H1 (cell line): ENCODE data around the gene CKLF. TPM values are rescaled to one million over a fixed set of nuclear protein-coding genes. Genes with fewer than 3 reads are reported as not detected.

Experiments used
- CTCF ChIA-PET: fragments of 300-600 bp; sonication (Branson Sonifier 250); formaldehyde crosslinking; loops from one replicate; lab custom pipeline; 2021; ENCODE audit not compliant: partially characterized antibody; lab: Charles Lee
- POLR2A ChIA-PET: fragments of 300-600 bp; sonication (Branson Sonifier 250); formaldehyde crosslinking; loops from one replicate; lab custom pipeline; 2021; ENCODE audit warnings: inconsistent platforms; ENCODE audit not compliant: partially characterized antibody; lab: Charles Lee
- DNase-seq, 2 experiments: peaks; one replicate each; pipeline versions ENCODE4 v3.0.0 to v3.0.0-alpha.2; 2010 to 2022; ENCODE audit warnings: low spot score in 2 of 2, low read depth in 1 of 2, mixed read lengths in 1 of 2
- FAIRE-seq: peaks from 2 replicates; lab custom pipeline; 2011; peaks lifted over from hg19 to GRCh38; lab: Jason Lieb, UNC
- H2AFZ ChIP-seq: 2 replicates; pipeline ENCODE4 v1.8.1; 2012; ENCODE audit warnings: low read length, inconsistent platforms
- H2AK5ac ChIP-seq: 2 replicates; pipeline ENCODE4 v1.6.1; 2013; ENCODE audit warnings: low read depth, low read length
- H2BK120ac ChIP-seq: replicated peaks from 2 replicates; pipeline ENCODE3; 2013; ENCODE audit warnings: low read depth, low read length, inconsistent platforms
- H2BK12ac ChIP-seq: 2 replicates; pipeline ENCODE4 v1.6.1; 2013; ENCODE audit warnings: low read depth, low read length
- H2BK15ac ChIP-seq: 2 replicates; pipeline ENCODE4 v1.6.1; 2013; ENCODE audit warnings: low read length
- H2BK20ac ChIP-seq: 2 replicates; pipeline ENCODE4 v1.6.1; 2013; ENCODE audit warnings: low read length
- H2BK5ac ChIP-seq: 2 replicates; pipeline ENCODE4 v1.6.1; 2013; ENCODE audit warnings: low read depth, low read length
- H3K14ac ChIP-seq: 2 replicates; pipeline ENCODE4 v1.6.1; 2013; ENCODE audit warnings: inconsistent platforms; ENCODE audit not compliant: insufficient read length
- H3K18ac ChIP-seq: 2 replicates; pipeline ENCODE4 v1.6.1; 2013; ENCODE audit warnings: low read length; ENCODE audit errors: extremely low read depth
- H3K23ac ChIP-seq: 2 replicates; pipeline ENCODE4 v1.6.1; 2013; ENCODE audit warnings: inconsistent platforms; ENCODE audit not compliant: insufficient read length
- H3K23me2 ChIP-seq: 2 replicates; pipeline ENCODE4 v1.6.1; 2013; ENCODE audit warnings: low read depth, low read length
- H3K27ac ChIP-seq: 2 replicates; pipeline ENCODE4 v1.6.1; 2011; ENCODE audit warnings: low read depth, low read length, inconsistent platforms
- H3K27me3 ChIP-seq, 4 experiments: replicated peaks in 1 of 4; 1 replicate in 1 of 4; 2 replicates in 3 of 4; pipeline versions ENCODE4 v1.6.1 to v1.8.1; 2011 to 2013; ENCODE audit warnings: low read length in 3 of 4, mild to moderate bottlenecking in 3 of 4, inconsistent platforms in 2 of 4, mixed read lengths in 2 of 4, moderate library complexity in 1 of 4; ENCODE audit not compliant: control insufficient read depth in 3 of 4, insufficient read depth in 3 of 4; ENCODE audit errors: extremely low read depth in 1 of 4
- H3K36me3 ChIP-seq, 4 experiments: 2 replicates each; pipeline versions ENCODE4 v1.6.1 to v1.8.1; 2011 to 2013; ENCODE audit warnings: mild to moderate bottlenecking in 4 of 4, low read length in 3 of 4, moderate library complexity in 2 of 4, control low read depth in 1 of 4, inconsistent platforms in 1 of 4; ENCODE audit not compliant: insufficient read depth in 4 of 4, control insufficient read depth in 2 of 4
- H3K4ac ChIP-seq: replicated peaks from 2 replicates; pipeline ENCODE3; 2013; ENCODE audit warnings: low read length, low read depth, mixed read lengths, inconsistent platforms; ENCODE audit not compliant: insufficient read length
- H3K4me1 ChIP-seq, 4 experiments: replicated peaks in 1 of 4; 1 replicate in 1 of 4; 2 replicates in 3 of 4; pipeline versions ENCODE4 v1.6.1 to v1.8.1; 2011 to 2013; ENCODE audit warnings: low read length in 3 of 4, inconsistent platforms in 2 of 4, mixed read lengths in 1 of 4; ENCODE audit not compliant: insufficient read depth in 4 of 4, control insufficient read depth in 3 of 4
- H3K4me2 ChIP-seq, 2 experiments: 2 replicates each; pipeline versions ENCODE4 v1.6.1 to v1.8.1; 2011 to 2013; ENCODE audit warnings: low read depth in 2 of 2, low read length in 2 of 2, control low read depth in 1 of 2, inconsistent platforms in 1 of 2, mild to moderate bottlenecking in 1 of 2; ENCODE audit not compliant: insufficient read depth in 1 of 2
- H3K4me3 ChIP-seq, 4 experiments: fragments of 200-600, 300-600 bp in 1 of 4; sonication (generic), shearing (Covaris generic), sonication (Bioruptor Twin) in 1 of 4; 2 replicates each; pipeline versions ENCODE4 v1.5.1 to v1.8.1; 2011 to 2016; ENCODE audit warnings: low read length in 4 of 4, low read depth in 3 of 4, control low read depth in 2 of 4, inconsistent platforms in 2 of 4, mild to moderate bottlenecking in 2 of 4, mixed read lengths in 1 of 4, moderate library complexity in 1 of 4; ENCODE audit not compliant: insufficient read depth in 2 of 4; ENCODE audit errors: extremely low read depth in 1 of 4
- H3K56ac ChIP-seq: replicated peaks from 2 replicates; pipeline ENCODE3; 2013; ENCODE audit warnings: low read depth, mild to moderate bottlenecking, mixed read lengths, low read length, inconsistent platforms; ENCODE audit not compliant: insufficient read length
- H3K79me1 ChIP-seq: 2 replicates; pipeline ENCODE4 v1.6.1; 2013; ENCODE audit warnings: low read depth, low read length, control low read depth
- H3K79me2 ChIP-seq, 2 experiments: 2 replicates each; pipeline versions ENCODE4 v1.6.1 to v1.8.1; 2012 to 2013; ENCODE audit warnings: low read length in 2 of 2, mild to moderate bottlenecking in 2 of 2, inconsistent platforms in 1 of 2; ENCODE audit not compliant: insufficient read depth in 2 of 2, control insufficient read depth in 1 of 2
- H3K9ac ChIP-seq, 4 experiments: replicated peaks in 1 of 4; 1 replicate in 1 of 4; 2 replicates in 3 of 4; pipeline versions ENCODE4 v1.6.1 to v1.8.1; 2011 to 2013; ENCODE audit warnings: low read depth in 3 of 4, low read length in 3 of 4, control low read depth in 2 of 4, mild to moderate bottlenecking in 2 of 4, moderate library complexity in 2 of 4, inconsistent platforms in 1 of 4; ENCODE audit errors: extremely low read depth in 1 of 4
- H3K9me3 ChIP-seq, 2 experiments: 2 replicates each; pipeline versions ENCODE4 v1.6.1 to v1.8.1; 2012 to 2013; ENCODE audit warnings: mild to moderate bottlenecking in 2 of 2, moderate library complexity in 2 of 2, control low read depth in 1 of 2, inconsistent platforms in 1 of 2, low read depth in 1 of 2, low read length in 1 of 2, mixed read lengths in 1 of 2; ENCODE audit not compliant: insufficient read depth in 2 of 2
- H4K20me1 ChIP-seq, 2 experiments: replicated peaks in 1 of 2; 2 replicates each; pipeline versions ENCODE3 to v1.8.1; 2011 to 2013; ENCODE audit warnings: inconsistent platforms in 2 of 2, low read length in 2 of 2, mild to moderate bottlenecking in 1 of 2; ENCODE audit not compliant: insufficient read depth in 2 of 2, control insufficient read depth in 1 of 2
- H4K5ac ChIP-seq: 2 replicates; pipeline ENCODE4 v1.6.1; 2013; ENCODE audit warnings: low read length, low read depth, mixed read lengths, inconsistent platforms; ENCODE audit not compliant: insufficient read length
- H4K8ac ChIP-seq: 2 replicates; pipeline ENCODE4 v1.8.0; 2013; ENCODE audit warnings: mild to moderate bottlenecking, moderate library complexity, low read length, inconsistent platforms; ENCODE audit not compliant: insufficient read depth; ENCODE audit errors: extremely low read depth
- H4K91ac ChIP-seq: replicated peaks from 2 replicates; pipeline ENCODE3; 2013; ENCODE audit warnings: low read length, mixed read lengths, inconsistent platforms; ENCODE audit not compliant: insufficient read length
- WGBS, 2 experiments: shearing (Covaris generic) in 1 of 2; methylation state at CpG; one replicate each; pipeline versions ENCODE4 v1.1.6 to v1.1.7; 2013 to 2015; ENCODE audit warnings: low lambda C conversion rate in 2 of 2, mixed read lengths in 2 of 2, inconsistent platforms in 1 of 2, low coverage in 1 of 2, missing lambda C conversion rate in 1 of 2; ENCODE audit not compliant: insufficient replicate concordance in 2 of 2, insufficient coverage in 1 of 2, insufficient read length in 1 of 2; ENCODE audit errors: extremely low coverage in 1 of 2, missing lambda C conversion rate in 1 of 2; 5-methylcytosine and 5-hydroxymethylcytosine counted together
- polyA plus RNA-seq, 7 experiments: library from polyadenylated mRNA; depleted of rRNA in 3 of 7; stranded (reverse) in 5 of 7; unstranded in 2 of 7; fragments of >200 nt in 5 of 7; fragments of 200-250 nt in 2 of 7; gene quantifications; 1 replicate in 5 of 7; 2 replicates in 1 of 7; 4 replicates in 1 of 7; pipeline versions ENCODE4 v1.2.1 to v1.2.3, GENCODE V29; 2011 to 2013; ENCODE audit warnings: missing spikeins in 2 of 7, mixed read lengths in 2 of 7
- total RNA-seq: library from RNA; stranded (reverse); fragmentation: NEBNext Ultra II Directional; extraction: Animal tissue kit (Norgen Biotek cat#: 25700); gene quantifications from 2 replicates; pipeline ENCODE4 v1.2.1, GENCODE V29; 2021
- TF ChIP-seq, protein P1 (sequence below): IDR thresholded peaks from 2 replicates; pipeline ENCODE4 v1.6.1; 2011; ENCODE audit warnings: low read depth, mild to moderate bottlenecking, low read length; ENCODE audit not compliant: insufficient read depth
- TF ChIP-seq, protein P2 (sequence below): IDR thresholded peaks from 2 replicates; pipeline ENCODE4 v1.6.1; 2012; ENCODE audit warnings: inconsistent platforms

The CKLF gene
- total and polyA plus RNA-seq, 2 of the 8 experiments (the other 6 are each of a cell fraction or from before 2014, with no cell fraction given), result 21.1 to 63.5 TPM

DNA sequence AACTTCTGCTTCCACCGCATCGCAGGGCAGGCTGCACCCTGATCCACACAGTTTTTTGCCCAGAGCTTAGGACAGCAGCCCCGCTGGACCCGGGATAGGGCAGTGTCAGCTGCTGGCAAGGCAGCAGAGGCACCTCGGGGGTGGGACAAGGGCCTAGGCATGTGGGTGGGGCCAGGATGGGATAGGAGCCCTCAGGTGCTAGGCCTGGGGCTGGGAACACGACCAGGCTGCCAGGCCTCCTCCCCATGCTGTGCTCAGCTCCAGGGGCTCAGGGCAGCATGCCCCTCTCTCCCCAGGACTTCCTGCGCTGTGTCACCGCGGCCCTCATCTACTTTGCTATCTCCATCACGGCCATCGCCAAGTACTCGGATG is 56.7 kb downstream of the CKLF start:
- no peak overlapping the region for H3K4me3 ChIP-seq

More for the DNA sequence above, 56.7 kb downstream of the CKLF start:
- H3K4me1 ChIP-seq, result peaks cover 0 to 22% (median 13%) of the 10 kb centered on the region in 4 experiments; a peak in 6 of 7 replicates
- H3K9me3 ChIP-seq, result peaks cover 0 to 6% of the 10 kb centered on the region in 2 experiments; a peak in 1 of 4 replicates
- TF ChIP-seq, protein P1, sequence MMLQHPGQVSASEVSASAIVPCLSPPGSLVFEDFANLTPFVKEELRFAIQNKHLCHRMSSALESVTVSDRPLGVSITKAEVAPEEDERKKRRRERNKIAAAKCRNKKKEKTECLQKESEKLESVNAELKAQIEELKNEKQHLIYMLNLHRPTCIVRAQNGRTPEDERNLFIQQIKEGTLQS, result no peak
- TF ChIP-seq, protein P2, sequence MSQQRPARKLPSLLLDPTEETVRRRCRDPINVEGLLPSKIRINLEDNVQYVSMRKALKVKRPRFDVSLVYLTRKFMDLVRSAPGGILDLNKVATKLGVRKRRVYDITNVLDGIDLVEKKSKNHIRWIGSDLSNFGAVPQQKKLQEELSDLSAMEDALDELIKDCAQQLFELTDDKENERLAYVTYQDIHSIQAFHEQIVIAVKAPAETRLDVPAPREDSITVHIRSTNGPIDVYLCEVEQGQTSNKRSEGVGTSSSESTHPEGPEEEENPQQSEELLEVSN, result no peak
- no peak overlapping the region for H3K56ac ChIP-seq
- H3K79me2 ChIP-seq, result peaks cover 0 to 3% of the 10 kb centered on the region in 2 experiments; a peak in 2 of 4 replicates
- no peak overlapping the region for H3K9ac ChIP-seq
- POLR2A ChIA-PET, result interaction anchor here (1.4 to 2.9 kb wide), 5 partner anchors 9 to 87 kb away, joined by 3 to 11 read pairs (median 6); partner anchors contain the start of genes CKLF and CMTM4
- H4K5ac ChIP-seq, result no peak overlapping the region
- no peak overlapping the region for H3K14ac ChIP-seq
- FAIRE-seq, result no peak
- H2BK15ac ChIP-seq, result no peak overlapping the region
- no peak overlapping the region for H3K27ac ChIP-seq
- H3K36me3 ChIP-seq, result peaks cover 7 to 28% (median 19%) of the 10 kb centered on the region in 4 experiments; a peak in 6 of 8 replicates
- peaks cover 1 to 13% of the 10 kb centered on the region in 2 experiments for H4K20me1 ChIP-seq
- no peak overlapping the region for H3K4ac ChIP-seq
- H2BK12ac ChIP-seq, result peak overlapping the region; percentile 60; the same call in 1 of the 2 replicates
- H2BK5ac ChIP-seq, result no peak overlapping the region
- no peak overlapping the region for H3K23ac ChIP-seq
- H3K4me2 ChIP-seq, result no peak overlapping the region
- no peaks in the 10 kb centered on the region for H3K27me3 ChIP-seq
- H3K79me1 ChIP-seq, result peaks cover 5% of the 10 kb centered on the region; the same call in 1 of the 2 replicates
- H2BK20ac ChIP-seq, result no peak overlapping the region
- H4K91ac ChIP-seq, result no peak overlapping the region
- H2AK5ac ChIP-seq, result 0 out of 2 replicates have a peak overlapping the region, but pooled peaks have one; percentile 29
- H2BK120ac ChIP-seq, result no peak overlapping the region
- no peak overlapping the region for H4K8ac ChIP-seq
- no peaks in the 10 kb centered on the region; the same call in 1 of the 2 replicates for H3K23me2 ChIP-seq
- no peak overlapping the region for H2AFZ ChIP-seq
- H3K18ac ChIP-seq, result peak overlapping the region; percentile 33
- CTCF ChIA-PET, result interaction anchor here (0.6 to 6.4 kb wide), 25 partner anchors 10 to 265 kb away, joined by 3 to 57 read pairs (median 6); partner anchors contain the start of gene CKLF
- 91% methylated on average over 11 of the region's 12 CpGs; no CpG with 5 or more reads in 1 of the 2 experiments for WGBS, 2 experiments
- no peak for DNase-seq
